Osteoblast (primary cell): ENCODE measurements around the gene CCDC39. TPM values are rescaled to one million over a fixed set of nuclear protein-coding genes. Genes with fewer than 3 reads are reported as not detected.

Experiments used
- DNase-seq: peaks from one replicate; pipeline ENCODE4 v3.0.0; 2011; ENCODE audit warnings: low spot score, mixed read lengths; ENCODE audit not compliant: insufficient read length; ENCODE audit errors: missing footprints
- H2AFZ ChIP-seq: 2 replicates; pipeline ENCODE4 v1.6.0; 2011; ENCODE audit warnings: mild to moderate bottlenecking, low read length
- H3K27ac ChIP-seq: 2 replicates; pipeline ENCODE4 v1.5.1; 2011; ENCODE audit warnings: mild to moderate bottlenecking, low read depth, low read length, moderate library complexity
- H3K27me3 ChIP-seq: 2 replicates; pipeline ENCODE4 v1.6.0; 2012; ENCODE audit warnings: mild to moderate bottlenecking, control low read depth, inconsistent platforms, low read length, moderate library complexity; ENCODE audit not compliant: insufficient read depth
- H3K36me3 ChIP-seq: 2 replicates; pipeline ENCODE4 v1.5.1; 2011; ENCODE audit warnings: mild to moderate bottlenecking, low read length, control low read depth, moderate library complexity; ENCODE audit not compliant: insufficient read depth
- H3K4me1 ChIP-seq: 2 replicates; pipeline ENCODE4 v1.5.1; 2011; ENCODE audit warnings: mild to moderate bottlenecking, low read length, control low read depth, moderate library complexity; ENCODE audit not compliant: insufficient read depth
- H3K4me2 ChIP-seq: 2 replicates; pipeline ENCODE4 v1.6.0; 2011; ENCODE audit warnings: mild to moderate bottlenecking, low read length; ENCODE audit not compliant: insufficient read depth
- H3K4me3 ChIP-seq: fragments of 200-600 bp; sonication (generic); 3 replicates; pipeline ENCODE4 v1.5.1; 2012; ENCODE audit warnings: mild to moderate bottlenecking, low read length, inconsistent platforms; ENCODE audit not compliant: insufficient read depth
- H3K79me2 ChIP-seq: 2 replicates; pipeline ENCODE4 v1.6.0; 2012; ENCODE audit warnings: mild to moderate bottlenecking, low read length, control low read depth, inconsistent platforms; ENCODE audit not compliant: insufficient read depth
- H3K9me3 ChIP-seq: 2 replicates; pipeline ENCODE4 v1.5.1; 2011; ENCODE audit warnings: low read depth, low read length, control low read depth
- H4K20me1 ChIP-seq: 2 replicates; pipeline ENCODE4 v1.6.0; 2012; ENCODE audit warnings: mild to moderate bottlenecking, low read length, control low read depth; ENCODE audit not compliant: insufficient read depth
- total RNA-seq: library from RNA; depleted of rRNA; stranded (reverse); fragments of >200 nt; gene quantifications from 2 replicates; pipeline ENCODE4 v1.2.3, GENCODE V29; 2012
- TF ChIP-seq, protein P1 (sequence below): IDR thresholded peaks from 2 replicates; pipeline ENCODE4 v1.5.1; 2011; ENCODE audit warnings: mild to moderate bottlenecking, low read depth, low read length, moderate library complexity; ENCODE audit errors: extremely low read depth

Gene CCDC39
- total RNA-seq, 1 donor: not detected

DNA sequence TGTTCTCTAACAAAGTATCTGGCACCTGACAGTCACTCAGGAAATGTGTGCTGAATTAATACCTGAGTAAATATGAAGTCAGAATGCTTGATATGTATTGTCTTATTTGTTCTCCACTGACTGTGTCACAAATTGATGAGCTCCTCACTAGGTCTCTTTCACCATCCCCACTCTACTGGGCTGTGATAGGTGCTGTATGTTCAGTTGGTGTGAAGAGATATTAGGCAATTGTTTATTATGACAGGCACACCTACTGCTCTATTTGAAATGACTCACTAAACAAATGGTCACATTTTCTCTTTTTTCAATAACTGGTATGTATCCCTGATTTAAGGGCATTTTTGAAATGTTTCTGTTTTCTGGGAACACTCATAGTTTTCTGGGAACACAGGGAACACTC lies 25.2 kb upstream of the CCDC39 start:
- no peaks in the 10 kb centered on the region for H3K79me2 ChIP-seq
- H3K9me3 ChIP-seq: no peaks in the 10 kb centered on the region
- H2AFZ ChIP-seq: no peak overlapping the region
- no peak overlapping the region for H3K27ac ChIP-seq
- no peak overlapping the region for H3K4me3 ChIP-seq
- no peaks in the 10 kb centered on the region for H3K36me3 ChIP-seq
- TF ChIP-seq, protein P1, sequence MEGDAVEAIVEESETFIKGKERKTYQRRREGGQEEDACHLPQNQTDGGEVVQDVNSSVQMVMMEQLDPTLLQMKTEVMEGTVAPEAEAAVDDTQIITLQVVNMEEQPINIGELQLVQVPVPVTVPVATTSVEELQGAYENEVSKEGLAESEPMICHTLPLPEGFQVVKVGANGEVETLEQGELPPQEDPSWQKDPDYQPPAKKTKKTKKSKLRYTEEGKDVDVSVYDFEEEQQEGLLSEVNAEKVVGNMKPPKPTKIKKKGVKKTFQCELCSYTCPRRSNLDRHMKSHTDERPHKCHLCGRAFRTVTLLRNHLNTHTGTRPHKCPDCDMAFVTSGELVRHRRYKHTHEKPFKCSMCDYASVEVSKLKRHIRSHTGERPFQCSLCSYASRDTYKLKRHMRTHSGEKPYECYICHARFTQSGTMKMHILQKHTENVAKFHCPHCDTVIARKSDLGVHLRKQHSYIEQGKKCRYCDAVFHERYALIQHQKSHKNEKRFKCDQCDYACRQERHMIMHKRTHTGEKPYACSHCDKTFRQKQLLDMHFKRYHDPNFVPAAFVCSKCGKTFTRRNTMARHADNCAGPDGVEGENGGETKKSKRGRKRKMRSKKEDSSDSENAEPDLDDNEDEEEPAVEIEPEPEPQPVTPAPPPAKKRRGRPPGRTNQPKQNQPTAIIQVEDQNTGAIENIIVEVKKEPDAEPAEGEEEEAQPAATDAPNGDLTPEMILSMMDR: no peak
- no peaks in the 10 kb centered on the region for H3K4me1 ChIP-seq
- H3K4me2 ChIP-seq: no peak overlapping the region
- DNase-seq: no peak
- no peaks in the 10 kb centered on the region for H3K27me3 ChIP-seq
- H4K20me1 ChIP-seq: no peaks in the 10 kb centered on the region

DNA sequence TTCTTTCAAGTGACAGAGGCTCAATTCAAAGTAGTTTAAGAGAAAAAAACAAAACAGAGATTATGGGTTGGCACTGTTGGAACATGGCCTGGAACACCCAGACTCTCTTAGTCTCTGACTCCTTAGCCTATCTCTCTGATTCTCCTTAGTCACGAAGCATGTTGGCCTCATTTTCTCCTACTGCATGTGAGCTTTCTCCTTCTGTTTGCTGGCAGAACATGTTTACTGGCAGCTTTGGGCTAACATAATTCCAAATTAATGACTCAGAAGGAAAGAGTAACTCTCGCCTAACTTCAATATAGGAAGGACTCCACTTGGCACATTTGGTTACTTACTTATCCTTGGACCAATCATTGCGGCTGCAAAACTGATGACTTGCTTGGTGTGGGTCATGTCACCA lies 21.7 kb upstream of the CCDC39 start:
- Histone ChIP-seq H3K36me3 (no peaks in the 10 kb centered on the region), H3K9me3 (no peaks in the 10 kb centered on the region), H3K4me3 (no peak overlapping the region), H3K27me3 (no peaks in the 10 kb centered on the region), H3K4me2 (no peak overlapping the region), H2AFZ (no peak overlapping the region), H4K20me1 (no peaks in the 10 kb centered on the region), H3K4me1 (no peaks in the 10 kb centered on the region), H3K27ac (no peak overlapping the region), H3K79me2 (no peaks in the 10 kb centered on the region)
- no peak for DNase-seq
- TF ChIP-seq, protein P1: no peak

DNA sequence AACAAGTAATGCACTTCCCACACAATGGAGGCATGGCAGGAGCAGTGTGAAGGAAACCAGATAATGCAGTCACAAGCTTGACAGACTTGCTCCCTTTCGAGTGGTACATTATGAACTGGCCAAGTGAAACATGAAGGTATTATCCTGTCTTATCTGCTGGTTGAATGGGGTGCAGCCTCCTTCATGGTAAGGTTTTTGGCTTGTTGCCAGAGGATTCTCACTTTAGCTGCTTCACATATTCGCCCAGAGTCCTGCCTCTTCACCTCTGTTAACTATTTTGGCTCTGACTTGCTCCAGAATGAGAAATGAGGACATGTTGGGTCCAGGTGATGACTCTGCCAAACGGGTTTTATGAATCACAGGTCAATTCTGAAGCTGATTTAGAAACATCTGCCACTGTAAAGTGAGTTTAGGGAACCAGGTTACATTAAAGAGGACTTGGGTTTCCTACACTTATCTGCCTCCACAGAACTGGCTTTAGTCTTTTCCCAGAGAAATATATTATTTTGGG lies 19.5 kb upstream of the CCDC39 start:
- H3K4me3 ChIP-seq: no peak overlapping the region
- no peaks in the 10 kb centered on the region for H3K4me1 ChIP-seq
- no peak overlapping the region for H2AFZ ChIP-seq
- no peaks in the 10 kb centered on the region for H3K79me2 ChIP-seq
- H3K27me3 ChIP-seq: no peaks in the 10 kb centered on the region
- no peaks in the 10 kb centered on the region for H3K36me3 ChIP-seq
- DNase-seq: no peak
- TF ChIP-seq, protein P1: no peak
- H4K20me1 ChIP-seq: no peaks in the 10 kb centered on the region
- no peak overlapping the region for H3K4me2 ChIP-seq
- H3K9me3 ChIP-seq: no peaks in the 10 kb centered on the region
- no peak overlapping the region for H3K27ac ChIP-seq

DNA sequence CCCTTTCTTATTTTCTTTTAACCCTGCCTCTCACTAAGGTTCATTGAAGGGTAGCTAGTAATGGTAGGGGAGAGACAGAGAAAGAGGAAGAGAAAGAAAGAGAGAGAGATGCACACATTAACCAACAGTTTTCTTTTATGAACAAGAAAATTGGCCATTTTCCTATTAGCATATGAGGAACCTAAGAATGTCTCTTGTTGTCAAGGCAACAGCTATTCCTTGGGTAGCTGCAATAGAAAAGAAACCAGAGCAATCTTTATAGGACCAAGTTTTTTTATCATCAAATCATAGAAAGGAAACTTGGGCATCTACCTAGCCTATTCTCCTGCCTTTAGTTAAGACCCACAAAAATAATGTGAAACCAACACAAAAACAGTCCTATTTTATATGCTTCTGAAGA lies 15.0 kb upstream of the CCDC39 start:
- TF ChIP-seq, protein P1: no peak
- Histone ChIP-seq H3K4me3 (no peak overlapping the region), H3K4me1 (no peaks in the 10 kb centered on the region), H3K9me3 (no peaks in the 10 kb centered on the region), H4K20me1 (no peaks in the 10 kb centered on the region), H3K36me3 (no peaks in the 10 kb centered on the region), H3K4me2 (no peak overlapping the region), H3K27ac (no peak overlapping the region), H3K27me3 (no peaks in the 10 kb centered on the region), H3K79me2 (no peaks in the 10 kb centered on the region), H2AFZ (no peak overlapping the region)
- no peak for DNase-seq
